Measurements from ENCODE around the gene PEX6.

- TF ChIP-seq CTCF (IDR thresholded peaks at IDR 0.05; ENCODE audit: borderline replicate concordance, extremely low read depth, low read length, poor library complexity, severe bottlenecking) (no peak), EZH2 (IDR thresholded peaks at IDR 0.05; ENCODE audit: borderline replicate concordance, low read depth, low read length, severe bottlenecking) (no peak)
Observed at GRCh38 chr6:42969431-42969830, 9.6 kb downstream of the PEX6 start.

Data from DND-41 (cell line).